ENCODE results near the gene TPX2. TPM values are rescaled to one million over a fixed set of nuclear protein-coding genes. Genes with fewer than 3 reads are reported as not detected.

Gene TPX2
- polyA plus RNA-seq, 3 donors: 44.9 to 53.9 (median 49.4) TPM

DNA sequence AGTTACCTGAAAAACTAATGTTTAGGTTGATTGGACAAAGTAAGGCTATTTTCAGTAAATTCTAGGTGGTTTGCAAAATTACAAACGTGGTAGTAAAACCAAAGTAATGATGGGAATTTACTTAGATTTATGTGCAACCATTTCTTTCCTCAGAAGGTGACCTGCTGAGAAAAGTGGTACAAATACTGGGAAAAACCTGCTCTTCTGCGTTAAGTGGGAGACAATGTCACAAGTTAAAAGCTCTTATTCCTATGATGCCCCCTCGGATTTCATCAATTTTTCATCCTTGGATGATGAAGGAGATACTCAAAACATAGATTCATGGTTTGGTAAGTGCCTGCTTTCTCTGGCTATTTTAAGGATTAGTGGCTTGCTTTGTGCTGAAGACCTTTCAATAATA, 18.2 kb downstream of the TPX2 start:
- no peak for DNase-seq

- no peak for DNase-seq
Observed at GRCh38 chr20:31758521-31758920, 19.4 kb downstream of the TPX2 start.

GRCh38 chr20:31758991-31759390, 19.9 kb downstream of the TPX2 start:
- DNase-seq: no peak

- DNase-seq: no peak
Observed at GRCh38 chr20:31759836-31760518, 20.9 kb downstream of the TPX2 start.

DNA sequence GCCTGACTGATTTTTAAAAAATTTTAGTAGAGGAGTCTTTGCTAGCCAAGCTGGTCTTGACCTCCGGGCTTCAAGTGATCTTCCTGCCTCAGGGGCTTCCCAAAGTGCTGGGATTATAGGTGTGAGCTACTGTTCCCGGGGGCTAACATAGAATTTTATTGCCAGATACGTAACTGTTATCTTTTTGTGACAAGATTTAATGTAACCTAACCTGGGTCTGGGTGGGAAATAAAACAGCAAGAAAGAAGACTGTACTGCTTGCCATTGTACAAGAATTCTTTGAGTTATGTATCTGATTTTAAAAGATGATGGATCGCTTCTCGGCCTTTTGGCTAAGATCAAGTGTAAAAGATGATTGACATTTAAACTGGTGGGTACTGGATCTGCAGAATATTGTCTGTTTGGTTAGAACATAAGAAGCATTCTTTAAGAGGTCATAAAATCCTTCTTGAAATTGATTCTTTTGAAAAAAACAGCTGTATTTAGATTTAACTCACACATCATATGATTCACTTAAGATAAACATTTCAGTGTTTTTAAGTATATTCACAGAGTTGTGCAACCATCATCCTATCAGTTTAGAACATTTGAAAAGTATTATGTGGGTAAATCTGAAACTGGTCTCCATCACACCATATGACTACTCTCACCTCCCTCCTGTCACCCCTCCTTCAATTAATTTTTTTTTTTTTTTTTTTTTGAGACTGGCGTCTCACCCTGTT, 21.6 kb downstream of the TPX2 start:
- no peak for DNase-seq

DNA sequence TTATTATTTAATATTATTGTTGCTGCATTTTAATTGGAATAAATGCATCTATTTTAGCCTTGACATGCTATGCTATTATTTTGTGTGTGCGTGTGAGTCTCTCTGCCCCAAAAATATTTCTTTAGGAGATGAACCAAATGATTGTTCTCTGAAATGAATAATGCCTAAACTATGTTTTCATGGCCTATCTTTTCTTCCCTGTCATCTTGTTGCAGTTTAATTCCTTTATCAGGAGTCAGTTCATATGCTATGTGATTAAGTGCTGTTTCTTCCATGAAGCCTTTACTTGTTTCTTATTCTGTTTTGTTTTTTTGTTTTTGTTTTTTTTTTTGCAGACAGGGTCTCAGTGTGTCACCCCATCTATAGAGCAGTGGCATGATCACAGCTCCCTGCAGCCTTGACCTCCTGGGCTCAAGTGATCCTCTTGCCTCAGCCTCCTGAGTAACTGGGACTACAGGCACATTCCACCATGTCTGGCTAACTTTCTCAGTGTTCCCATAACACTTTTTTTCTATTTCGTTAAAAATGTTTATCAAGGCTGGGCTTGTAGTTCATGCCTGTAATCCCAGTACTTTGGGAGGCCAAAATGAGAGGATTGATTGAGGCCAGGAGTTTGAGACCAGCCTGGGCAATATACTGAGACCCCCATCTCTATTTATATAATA, 25.7 kb downstream of the TPX2 start:
- DNase-seq: no peak

- DNase-seq: no peak
Observed at GRCh38 chr20:31767805-31768204, 28.7 kb downstream of the TPX2 start.

GRCh38 chr20:31769681-31770080, 30.6 kb downstream of the TPX2 start:
- no peak for DNase-seq

GRCh38 chr20:31770243-31770642, 31.2 kb downstream of the TPX2 start:
- no peak for DNase-seq

DNA sequence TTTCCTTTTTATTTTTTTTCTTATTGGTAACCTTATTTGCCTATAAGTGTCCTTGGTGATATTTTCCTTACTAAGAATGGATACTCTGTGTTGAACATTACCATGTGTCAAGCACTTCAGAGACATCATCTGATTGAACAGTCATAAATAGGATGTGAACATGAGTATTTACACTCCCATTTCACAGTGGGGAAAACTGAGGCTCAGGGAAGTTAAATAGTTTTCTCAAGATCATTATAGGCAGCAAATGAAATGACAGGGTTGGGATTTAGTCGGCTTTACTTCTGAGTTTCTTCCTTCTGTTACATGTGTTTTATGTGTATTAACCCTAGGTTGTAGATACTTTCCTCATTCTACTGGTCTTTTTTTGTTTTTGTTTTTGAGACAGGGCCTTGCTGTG, 35.3 kb downstream of the TPX2 start:
- no peak for DNase-seq

DNA sequence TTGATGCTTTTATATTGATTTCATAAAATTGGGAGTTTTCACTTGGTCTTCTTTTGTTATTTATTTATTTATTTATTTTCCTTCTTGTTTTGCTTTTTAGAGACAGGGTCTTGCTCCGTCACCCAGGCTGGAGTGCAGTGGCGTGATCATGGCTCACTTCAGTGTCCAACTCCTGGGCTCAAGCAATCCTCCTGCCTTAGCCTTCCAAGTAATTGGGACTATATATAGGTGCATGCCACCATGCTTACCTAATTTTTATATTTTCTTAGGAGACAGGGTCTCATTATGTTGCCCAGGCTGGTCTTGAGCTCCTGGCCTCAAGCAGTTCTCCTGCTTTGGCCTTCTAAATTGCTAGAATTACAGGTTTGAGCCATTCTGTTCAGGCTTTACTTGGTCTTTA, 41.7 kb downstream of the TPX2 start:
- DNase-seq: no peak

DNA sequence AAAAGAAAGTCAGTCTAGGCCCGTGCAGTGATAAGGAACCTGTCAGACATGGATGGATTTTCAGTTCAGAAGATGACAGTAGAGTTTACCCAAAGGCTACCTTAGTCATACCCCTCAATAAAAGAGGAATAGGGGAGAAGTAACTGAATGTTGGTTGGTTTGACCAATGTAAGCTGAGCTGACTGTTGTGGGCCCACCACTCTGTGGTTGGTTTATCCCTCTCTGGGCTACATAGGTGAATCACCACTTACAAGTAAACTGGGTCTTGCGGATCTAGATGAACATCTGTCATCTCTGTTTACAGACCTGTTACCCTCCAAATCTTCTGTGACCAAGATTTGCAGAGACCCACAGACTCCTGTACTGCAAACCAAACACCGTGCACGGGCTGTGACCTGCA, 42.9 kb downstream of the TPX2 start:
- DNase-seq: no peak

DNA sequence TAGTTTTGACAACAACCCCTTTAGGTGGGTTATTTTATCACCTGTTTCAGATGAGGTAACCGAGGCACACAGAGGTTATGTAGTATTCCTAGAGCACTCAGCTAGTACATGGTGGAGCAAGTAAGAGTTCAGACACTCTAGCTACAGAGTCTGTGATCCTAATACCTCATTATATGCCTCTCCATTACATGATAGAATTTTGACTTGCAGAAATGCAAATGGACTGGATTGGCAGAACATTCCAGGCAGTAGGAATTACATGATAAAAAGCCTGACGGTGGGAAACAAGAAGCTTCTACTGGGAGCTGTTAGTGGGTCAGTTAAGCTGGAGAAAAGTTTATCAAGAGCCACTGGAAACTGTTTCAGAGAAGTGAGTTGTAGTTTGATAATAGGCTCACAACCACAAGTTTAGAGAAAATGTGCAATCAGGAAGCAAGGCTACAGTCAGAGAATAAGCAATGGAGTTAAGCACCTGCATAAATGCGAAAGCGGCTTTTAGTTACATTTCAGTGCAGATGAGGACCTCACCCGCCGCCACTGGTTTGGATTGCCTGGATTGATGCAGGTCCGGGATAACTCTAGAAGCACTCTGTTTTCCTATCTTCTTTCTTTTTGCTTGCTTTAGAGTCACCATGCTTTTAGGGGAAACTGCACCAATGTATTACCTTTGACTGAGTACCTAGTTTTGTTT, 45.4 kb downstream of the TPX2 start:
- DNase-seq: no peak

DNA sequence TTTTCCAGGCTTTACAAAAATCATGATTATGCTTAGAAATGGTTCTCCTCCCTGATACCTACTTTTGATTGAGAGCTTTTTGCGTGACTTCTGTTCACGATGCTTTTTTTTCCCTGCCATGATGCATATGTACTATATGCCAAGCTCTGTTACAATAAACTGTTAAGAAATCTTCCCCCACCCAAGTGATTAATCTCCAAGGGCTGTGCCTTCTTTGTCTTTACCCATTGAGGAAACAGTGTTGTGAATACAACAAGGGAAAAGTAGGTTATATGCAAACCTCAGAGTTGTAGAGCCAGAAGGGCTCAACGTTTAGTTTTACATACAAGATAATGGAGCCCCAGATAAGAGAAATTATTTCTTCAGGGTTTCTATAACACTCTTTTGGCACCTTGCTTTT, 46.0 kb downstream of the TPX2 start:
- no peak for DNase-seq

DNA sequence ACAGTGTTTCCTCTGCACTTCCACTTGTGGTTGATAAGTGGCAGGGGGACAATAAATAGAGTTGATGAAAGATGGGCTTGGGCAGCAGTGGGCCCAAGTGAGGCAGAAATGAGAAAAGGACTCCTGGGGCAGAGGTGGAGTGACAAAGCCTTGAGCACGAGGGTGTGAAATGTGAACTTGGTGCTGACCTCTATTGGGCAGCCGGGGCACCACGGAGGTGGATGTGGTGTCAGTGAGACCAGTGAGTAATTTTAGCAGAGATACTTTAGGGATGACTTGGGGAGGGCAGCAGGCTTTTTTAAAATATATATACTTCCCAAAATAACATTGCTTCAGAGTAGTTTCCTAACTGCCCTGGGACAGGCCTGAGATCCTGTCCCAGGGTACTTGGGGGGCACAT, 49.5 kb downstream of the TPX2 start:
- no peak for DNase-seq

DNA sequence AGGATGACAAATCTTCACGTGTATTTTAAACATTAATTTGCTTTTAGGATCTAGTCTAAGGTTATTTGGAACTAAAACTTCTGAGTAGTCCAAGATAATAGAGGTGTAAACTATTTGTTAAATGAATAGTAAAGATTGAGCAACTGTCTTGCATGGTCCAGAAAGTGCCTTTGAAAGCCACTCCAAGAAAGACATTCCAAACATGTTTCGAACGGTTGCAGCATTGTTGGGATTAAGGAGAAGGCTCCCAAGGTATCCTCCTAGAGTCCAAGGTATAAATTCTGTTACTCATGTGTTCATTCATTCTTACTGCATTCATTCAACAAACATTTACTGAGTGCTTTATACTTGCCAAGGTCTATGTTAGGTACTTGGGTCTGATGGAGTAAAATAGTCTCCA, 51.3 kb downstream of the TPX2 start:
- no peak for DNase-seq

DNA sequence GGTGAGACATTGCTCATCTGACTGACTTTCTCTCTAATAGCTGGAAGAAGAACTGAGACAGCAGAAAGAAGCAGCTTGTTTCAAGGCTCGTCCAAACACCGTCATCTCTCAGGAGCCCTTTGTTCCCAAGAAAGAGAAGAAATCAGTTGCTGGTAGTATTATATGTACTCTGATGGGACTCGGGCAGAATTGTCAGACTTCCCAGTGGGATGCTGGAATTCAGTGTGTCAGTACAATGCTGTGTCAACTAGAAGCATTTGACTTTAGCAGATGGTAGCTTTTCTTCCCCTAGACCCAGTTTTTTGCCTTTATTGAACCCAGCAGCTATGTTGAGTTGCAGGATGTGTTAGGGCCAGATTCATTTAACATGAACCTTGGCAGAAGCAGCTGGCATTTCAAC, 58.3 kb downstream of the TPX2 start:
- DNase-seq: no peak

DNA sequence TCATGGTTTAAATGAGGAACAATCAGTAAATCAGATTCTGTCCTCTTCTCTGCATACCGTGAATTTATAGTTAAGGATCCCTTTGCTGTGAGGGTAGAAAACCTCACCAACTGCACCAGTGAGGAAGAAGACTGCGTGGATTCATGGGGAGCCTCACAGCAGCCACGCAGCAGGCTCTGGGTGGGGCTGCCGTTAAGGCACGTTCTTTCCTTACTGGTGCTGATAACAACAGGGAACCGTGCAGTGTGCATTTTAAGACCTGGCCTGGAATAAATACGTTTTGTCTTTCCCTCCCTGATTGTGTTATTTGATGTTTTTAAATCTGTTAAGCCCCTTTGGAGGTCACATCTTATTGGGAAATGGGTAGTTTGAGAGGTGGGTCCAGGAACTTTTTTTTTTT, 62.4 kb downstream of the TPX2 start:
- DNase-seq: no peak

GRCh38 chr20:31803552-31804291, 64.6 kb downstream of the TPX2 start:
- no peak for DNase-seq

GRCh38 chr20:31806564-31807355, 67.7 kb downstream of the TPX2 start:
- DNase-seq: no peak

DNA sequence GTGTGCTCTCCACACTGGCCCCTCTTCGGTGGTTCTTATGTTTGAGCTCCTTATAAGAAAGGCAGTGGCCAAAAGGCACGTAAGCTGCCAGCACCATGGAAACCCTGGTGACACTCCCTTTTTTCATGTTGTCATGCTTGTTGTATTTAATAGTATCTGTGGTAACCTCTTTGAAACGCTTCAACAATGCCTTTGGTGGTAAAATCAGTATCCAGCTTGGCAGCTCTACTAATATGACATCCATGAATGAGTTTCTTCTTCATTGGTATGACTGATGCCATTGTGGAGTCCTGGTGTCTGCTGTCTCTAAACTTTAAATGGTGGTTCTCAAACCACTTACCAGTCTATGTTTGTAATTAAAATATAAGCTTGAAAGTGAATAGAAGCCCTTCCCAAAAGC, 69.4 kb downstream of the TPX2 start:
- no peak for DNase-seq
